OCI-LY1 (cell line): Measurements from ENCODE around the gene SAE1.

Experiments
- EZH2 ChIP-seq: fragments of 200-600 bp; sonication (generic), shearing (Covaris generic); IDR thresholded peaks from 2 replicates; pipeline ENCODE4 v1.8.0; 2017; ENCODE audit warnings: borderline replicate concordance, mixed run types, mild to moderate bottlenecking, antibody characterized with exemption, low read length, moderate library complexity, mixed read lengths
- TF ChIP-seq, protein P1 (sequence below): fragments of 200-600 bp; sonication (generic), shearing (Covaris generic); IDR thresholded peaks from 2 replicates; pipeline ENCODE4 v1.5.1; 2017; ENCODE audit warnings: mild to moderate bottlenecking, antibody characterized with exemption, low read length, moderate library complexity, mixed read lengths

DNA sequence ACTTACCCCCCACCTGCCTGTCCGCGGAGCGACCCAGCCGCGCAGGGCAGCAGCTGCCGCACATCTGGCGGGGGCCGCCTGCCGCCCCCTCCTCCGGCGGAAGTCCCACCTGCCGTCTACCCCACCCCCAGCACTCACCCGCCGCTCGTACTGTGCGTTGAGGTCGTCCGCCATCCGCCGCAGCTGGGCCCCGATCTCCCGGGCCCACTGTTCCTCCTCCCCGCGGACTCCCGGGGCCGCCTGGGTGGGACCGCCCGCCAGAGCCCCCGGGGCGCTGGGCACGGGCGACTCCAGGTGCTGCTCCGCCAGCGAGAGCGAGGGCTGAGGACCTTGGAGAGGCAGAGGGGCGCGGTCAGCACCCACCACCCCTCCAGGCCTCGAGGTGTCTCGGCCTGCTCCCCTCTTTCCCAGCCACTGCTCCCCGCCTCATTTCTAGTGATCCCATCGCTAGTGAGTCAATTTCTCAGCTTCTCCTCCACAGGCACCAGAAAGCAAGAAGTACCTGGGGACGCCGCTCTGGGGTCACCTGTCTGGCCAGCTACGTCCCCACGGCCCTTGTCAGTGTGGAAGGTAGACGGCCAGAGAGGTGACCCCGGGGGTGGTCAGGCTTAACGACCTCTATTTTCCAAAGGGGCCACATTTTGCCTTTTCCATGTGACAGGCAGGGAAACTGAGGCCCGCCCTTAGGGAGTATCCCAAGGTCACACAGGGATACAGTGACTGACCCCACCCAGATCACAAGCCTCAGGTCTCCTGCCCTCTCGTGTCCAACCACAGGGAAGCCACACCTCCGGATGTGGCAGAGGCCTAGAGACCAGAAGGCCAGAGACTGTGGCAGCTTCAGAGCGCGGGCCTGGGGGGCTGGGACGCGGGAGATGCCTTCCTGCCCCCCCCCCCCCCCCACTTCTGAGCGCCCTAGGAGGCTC lies 96.1 kb downstream of the SAE1 start:
- TF ChIP-seq, protein P1, sequence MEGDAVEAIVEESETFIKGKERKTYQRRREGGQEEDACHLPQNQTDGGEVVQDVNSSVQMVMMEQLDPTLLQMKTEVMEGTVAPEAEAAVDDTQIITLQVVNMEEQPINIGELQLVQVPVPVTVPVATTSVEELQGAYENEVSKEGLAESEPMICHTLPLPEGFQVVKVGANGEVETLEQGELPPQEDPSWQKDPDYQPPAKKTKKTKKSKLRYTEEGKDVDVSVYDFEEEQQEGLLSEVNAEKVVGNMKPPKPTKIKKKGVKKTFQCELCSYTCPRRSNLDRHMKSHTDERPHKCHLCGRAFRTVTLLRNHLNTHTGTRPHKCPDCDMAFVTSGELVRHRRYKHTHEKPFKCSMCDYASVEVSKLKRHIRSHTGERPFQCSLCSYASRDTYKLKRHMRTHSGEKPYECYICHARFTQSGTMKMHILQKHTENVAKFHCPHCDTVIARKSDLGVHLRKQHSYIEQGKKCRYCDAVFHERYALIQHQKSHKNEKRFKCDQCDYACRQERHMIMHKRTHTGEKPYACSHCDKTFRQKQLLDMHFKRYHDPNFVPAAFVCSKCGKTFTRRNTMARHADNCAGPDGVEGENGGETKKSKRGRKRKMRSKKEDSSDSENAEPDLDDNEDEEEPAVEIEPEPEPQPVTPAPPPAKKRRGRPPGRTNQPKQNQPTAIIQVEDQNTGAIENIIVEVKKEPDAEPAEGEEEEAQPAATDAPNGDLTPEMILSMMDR, result no peak
- TF ChIP-seq EZH2, result no peak
